HG03039 (cell line): ENCODE results near the gene H3-3A.

Experiments
- ATAC-seq: cut with Tn5 transposase; IDR thresholded peaks from one replicate; pipeline ENCODE4 v1.9.1; 2021; ENCODE audit warnings: mild to moderate bottlenecking, moderate library complexity; ENCODE audit not compliant: unreplicated experiment

H3-3A gene

GRCh38 chr1:226110249-226111097 is 48.0 kb downstream of the H3-3A start:
- ATAC-seq = peak; percentile 77

- ATAC-seq = no peak
Measured at GRCh38 chr1:226111098-226111882, 48.8 kb downstream of the H3-3A start.

GRCh38 chr1:226111883-226112261 is 49.4 kb downstream of the H3-3A start:
- no peak for ATAC-seq

- ATAC-seq = no peak
Measured at GRCh38 chr1:226112626-226113025, 50.1 kb downstream of the H3-3A start.

- no peak for ATAC-seq
Measured at GRCh38 chr1:226116673-226117072, 54.2 kb downstream of the H3-3A start.

GRCh38 chr1:226117330-226117729 is 54.8 kb downstream of the H3-3A start:
- no peak for ATAC-seq

- ATAC-seq = no peak
Measured at GRCh38 chr1:226118357-226118756, 55.8 kb downstream of the H3-3A start.

GRCh38 chr1:226119169-226119568 is 56.7 kb downstream of the H3-3A start:
- ATAC-seq = no peak

- no peak for ATAC-seq
Measured at GRCh38 chr1:226120398-226120797, 57.9 kb downstream of the H3-3A start.

- no peak for ATAC-seq
Measured at GRCh38 chr1:226121049-226121586, 58.6 kb downstream of the H3-3A start.
